Fibroblast of gingiva (primary cell): ENCODE results near the gene JAM3.

ENCODE experiments used
- DNase-seq: peaks from one replicate; pipeline ENCODE4 v3.0.0-alpha.2; 2011; ENCODE audit warnings: low read depth

JAM3 gene

GRCh38 chr11:134068829-134069425 lies at the start of gene JAM3:
Gene JAM3, plus strand, starts transcription at chr11:134069072. Its CDS starts 12 bp downstream, at chr11:134069084.
- DNase-seq: peak; percentile 93

GRCh38 chr11:134019500-134019899 lies 49.4 kb upstream of the JAM3 start:
- no peak for DNase-seq

- DNase-seq: no peak
These were observed 48.3 kb upstream of the JAM3 start for GRCh38 chr11:134020598-134020997.

- DNase-seq: no peak
These were observed 47.5 kb upstream of the JAM3 start for GRCh38 chr11:134021326-134021725.

- no peak for DNase-seq
These were observed 46.1 kb upstream of the JAM3 start for GRCh38 chr11:134022748-134023147.

- DNase-seq: no peak
These were observed 44.3 kb upstream of the JAM3 start for GRCh38 chr11:134024420-134025081.

- DNase-seq: no peak
These were observed 43.8 kb upstream of the JAM3 start for GRCh38 chr11:134025082-134025429.

- DNase-seq: no peak
These were observed 42.1 kb upstream of the JAM3 start for GRCh38 chr11:134026655-134027343.

- DNase-seq: no peak
These were observed 41.2 kb upstream of the JAM3 start for GRCh38 chr11:134027671-134028070.

GRCh38 chr11:134028368-134028920 lies 40.4 kb upstream of the JAM3 start:
- no peak for DNase-seq

- DNase-seq: no peak
These were observed 38.0 kb upstream of the JAM3 start for GRCh38 chr11:134030853-134031252.

GRCh38 chr11:134032043-134032442 lies 36.8 kb upstream of the JAM3 start:
- no peak for DNase-seq

- no peak for DNase-seq
These were observed 36.3 kb upstream of the JAM3 start for GRCh38 chr11:134032501-134033091.

GRCh38 chr11:134033276-134033675 lies 35.6 kb upstream of the JAM3 start:
- no peak for DNase-seq

GRCh38 chr11:134033696-134034491 lies 35.0 kb upstream of the JAM3 start:
- peak; percentile 69 for DNase-seq

GRCh38 chr11:134034496-134035381 lies 34.1 kb upstream of the JAM3 start:
- no peak for DNase-seq

GRCh38 chr11:134036492-134037045 lies 32.3 kb upstream of the JAM3 start:
- DNase-seq: no peak

GRCh38 chr11:134037046-134037908 lies 31.6 kb upstream of the JAM3 start:
- peak; percentile 62 for DNase-seq

- DNase-seq: no peak
These were observed 29.9 kb upstream of the JAM3 start for GRCh38 chr11:134038897-134039470.
